HEK293 (cell line): Measurements from ENCODE around the gene GHDC.

Experiments used
- CTCF ChIA-PET: fragments of 350-600 bp; formaldehyde crosslinking; extraction: SDS; loops from one replicate; lab custom pipeline; 2021; ENCODE audit warnings: antibody characterized with exemption; lab: Yijun Ruan, JAX
- POLR2A ChIA-PET: fragments of 300-600 bp; formaldehyde crosslinking; extraction: SDS; loops from one replicate; lab custom pipeline; 2020; ENCODE audit warnings: antibody characterized with exemption, inconsistent platforms; lab: Yijun Ruan, JAX
- H3K27ac ChIP-seq: fragments of 200-500 bp; sonication (Bioruptor generic); 2 replicates; pipeline ENCODE4 v1.5.1; 2014; ENCODE audit warnings: low read depth, low read length, control low read depth, inconsistent platforms; ENCODE audit errors: extremely low read depth
- H3K36me3 ChIP-seq, 2 experiments: fragments of 200-500 bp in 1 of 2; sonication (Bioruptor generic) in 1 of 2; 1 replicate in 1 of 2; 2 replicates in 1 of 2; pipeline ENCODE4 v1.5.1; 2014 to 2017; ENCODE audit warnings: inconsistent platforms in 2 of 2, low read length in 2 of 2; ENCODE audit not compliant: control insufficient read depth in 2 of 2, insufficient read depth in 1 of 2
- H3K4me1 ChIP-seq: fragments of 200-500 bp; sonication (Bioruptor generic); 2 replicates; pipeline ENCODE4 v1.5.1; 2014; ENCODE audit warnings: mild to moderate bottlenecking, low read length, inconsistent platforms; ENCODE audit not compliant: control insufficient read depth, insufficient read depth
- H3K4me3 ChIP-seq: 2 replicates; pipeline ENCODE4 v1.5.1; 2011; ENCODE audit warnings: low read depth, mild to moderate bottlenecking, control low read depth, low read length, moderate library complexity
- H3K9me3 ChIP-seq: fragments of 200-500 bp; sonication (Bioruptor generic); 2 replicates; pipeline ENCODE4 v1.5.1; 2014; ENCODE audit warnings: low read depth, low read length, inconsistent platforms; ENCODE audit not compliant: control insufficient read depth, insufficient read depth
- REPIN1 ChIP-seq: fragments of 450-650 bp; formaldehyde crosslinking; IDR thresholded peaks from 2 replicates; pipeline ENCODE4 v1.5.1; 2017; ENCODE audit warnings: missing biosample characterization, missing genetic modification characterization, low read depth
- ZNF16 ChIP-seq: fragments of 450-650 bp; formaldehyde crosslinking; IDR thresholded peaks from 2 replicates; pipeline ENCODE4 v1.5.1; 2016; ENCODE audit warnings: low read depth, missing biosample characterization, missing genetic modification characterization
- ZNF184 ChIP-seq: fragments of 450-650 bp; IDR thresholded peaks from 2 replicates; pipeline ENCODE4 v1.5.1; 2018; ENCODE audit warnings: missing biosample characterization, mild to moderate bottlenecking, missing genetic modification characterization
- ZNF214 ChIP-seq: fragments of 450-650 bp; formaldehyde crosslinking; IDR thresholded peaks from 2 replicates; pipeline ENCODE4 v1.5.1; 2017; ENCODE audit warnings: missing biosample characterization, mild to moderate bottlenecking, missing genetic modification characterization, borderline replicate concordance
- ZNF404 ChIP-seq: fragments of 450-650 bp; formaldehyde crosslinking; IDR thresholded peaks from 2 replicates; pipeline ENCODE4 v1.5.1; 2017; ENCODE audit warnings: missing biosample characterization, missing genetic modification characterization
- ZNF560 ChIP-seq: fragments of 450-650 bp; formaldehyde crosslinking; IDR thresholded peaks from 2 replicates; pipeline ENCODE4 v1.5.1; 2017; ENCODE audit warnings: missing biosample characterization, missing genetic modification characterization, borderline replicate concordance
- ZNF596 ChIP-seq: fragments of 450-650 bp; IDR thresholded peaks from 2 replicates; pipeline ENCODE4 v1.5.0; 2018; ENCODE audit warnings: missing biosample characterization, mild to moderate bottlenecking, missing genetic modification characterization, moderate library complexity
- ZNF837 ChIP-seq: fragments of 450-650 bp; formaldehyde crosslinking; IDR thresholded peaks from 2 replicates; pipeline ENCODE4 v1.5.1; 2016; ENCODE audit warnings: missing biosample characterization, missing genetic modification characterization
- ZSCAN16 ChIP-seq: fragments of 450-650 bp; formaldehyde crosslinking; IDR thresholded peaks from 2 replicates; pipeline ENCODE4 v1.5.1; 2016; ENCODE audit warnings: missing biosample characterization, missing genetic modification characterization
- TF ChIP-seq, protein P1 (sequence below): fragments of 450-650 bp; formaldehyde crosslinking; IDR thresholded peaks from 2 replicates; pipeline ENCODE4 v1.5.1; 2016; ENCODE audit warnings: missing biosample characterization, missing genetic modification characterization, borderline replicate concordance
- TF ChIP-seq, protein P2 (sequence below): fragments of 450-650 bp; formaldehyde crosslinking; IDR thresholded peaks from 2 replicates; pipeline ENCODE4 v1.5.1; 2016; ENCODE audit warnings: missing biosample characterization, missing genetic modification characterization
- TF ChIP-seq, protein P3 (sequence below): fragments of 450-650 bp; formaldehyde crosslinking; IDR thresholded peaks from 2 replicates; pipeline ENCODE4; 2016; ENCODE audit warnings: missing biosample characterization, missing genetic modification characterization
- TF ChIP-seq, protein P4 (sequence below): fragments of 450-650 bp; formaldehyde crosslinking; IDR thresholded peaks from 2 replicates; pipeline ENCODE4 v1.5.1; 2016; ENCODE audit warnings: missing biosample characterization, missing genetic modification characterization, borderline replicate concordance

The GHDC gene

DNA sequence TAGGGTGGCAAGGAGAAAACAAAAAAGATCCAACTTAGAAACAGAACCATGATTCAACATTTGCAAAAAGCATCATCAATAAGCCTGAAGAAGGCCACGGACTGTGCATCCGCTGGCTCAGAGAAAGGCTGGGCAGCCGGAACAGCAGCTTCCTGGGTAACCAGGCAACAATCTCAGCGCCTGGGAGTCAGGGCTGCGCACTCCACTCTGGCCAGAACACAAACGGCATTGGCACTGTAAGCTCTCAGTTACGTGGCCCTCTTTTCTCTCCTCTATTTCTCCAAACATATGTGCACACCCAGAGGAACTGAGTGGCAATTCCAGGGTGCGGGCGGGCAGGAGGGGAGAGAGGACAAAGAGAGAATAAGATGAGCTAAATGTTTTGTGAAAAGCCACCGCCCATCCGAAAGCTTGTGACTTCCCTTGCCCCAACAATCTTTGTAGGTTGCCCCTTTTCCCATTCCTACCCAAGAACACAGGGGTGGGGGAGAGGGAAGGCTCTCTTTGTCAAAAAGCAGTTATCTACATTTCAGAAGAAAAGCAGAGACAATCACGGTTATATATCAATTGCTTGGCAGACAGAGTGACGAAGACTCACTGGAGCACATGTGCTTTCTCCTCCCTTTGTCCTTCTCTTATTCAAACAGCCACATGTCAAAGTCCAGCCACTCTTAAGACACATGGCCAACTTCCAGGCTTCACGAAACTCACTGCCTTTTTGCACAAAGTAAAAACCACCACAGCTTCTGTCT, 6.6 kb upstream of the GHDC start:
- no peak overlapping the region for H3K4me3 ChIP-seq
- CTCF ChIA-PET: interaction anchor here (0.7 to 1.3 kb wide), 3 partner anchors 20 to 207 kb away, joined by 3 to 5 read pairs (median 3); partner anchors contain the start of gene KCNH4
- H3K36me3 ChIP-seq: peaks cover 15 to 51% of the 10 kb centered on the region in 2 experiments
- no peaks in the 10 kb centered on the region for H3K9me3 ChIP-seq
- H3K4me1 ChIP-seq: no peaks in the 10 kb centered on the region
- POLR2A ChIA-PET: no interaction called here
- H3K27ac ChIP-seq: no peak overlapping the region
- no peak for TF ChIP-seq ZNF596 (tag by site-specific recombination)
- no peak for TF ChIP-seq ZNF837
- TF ChIP-seq, protein P1, sequence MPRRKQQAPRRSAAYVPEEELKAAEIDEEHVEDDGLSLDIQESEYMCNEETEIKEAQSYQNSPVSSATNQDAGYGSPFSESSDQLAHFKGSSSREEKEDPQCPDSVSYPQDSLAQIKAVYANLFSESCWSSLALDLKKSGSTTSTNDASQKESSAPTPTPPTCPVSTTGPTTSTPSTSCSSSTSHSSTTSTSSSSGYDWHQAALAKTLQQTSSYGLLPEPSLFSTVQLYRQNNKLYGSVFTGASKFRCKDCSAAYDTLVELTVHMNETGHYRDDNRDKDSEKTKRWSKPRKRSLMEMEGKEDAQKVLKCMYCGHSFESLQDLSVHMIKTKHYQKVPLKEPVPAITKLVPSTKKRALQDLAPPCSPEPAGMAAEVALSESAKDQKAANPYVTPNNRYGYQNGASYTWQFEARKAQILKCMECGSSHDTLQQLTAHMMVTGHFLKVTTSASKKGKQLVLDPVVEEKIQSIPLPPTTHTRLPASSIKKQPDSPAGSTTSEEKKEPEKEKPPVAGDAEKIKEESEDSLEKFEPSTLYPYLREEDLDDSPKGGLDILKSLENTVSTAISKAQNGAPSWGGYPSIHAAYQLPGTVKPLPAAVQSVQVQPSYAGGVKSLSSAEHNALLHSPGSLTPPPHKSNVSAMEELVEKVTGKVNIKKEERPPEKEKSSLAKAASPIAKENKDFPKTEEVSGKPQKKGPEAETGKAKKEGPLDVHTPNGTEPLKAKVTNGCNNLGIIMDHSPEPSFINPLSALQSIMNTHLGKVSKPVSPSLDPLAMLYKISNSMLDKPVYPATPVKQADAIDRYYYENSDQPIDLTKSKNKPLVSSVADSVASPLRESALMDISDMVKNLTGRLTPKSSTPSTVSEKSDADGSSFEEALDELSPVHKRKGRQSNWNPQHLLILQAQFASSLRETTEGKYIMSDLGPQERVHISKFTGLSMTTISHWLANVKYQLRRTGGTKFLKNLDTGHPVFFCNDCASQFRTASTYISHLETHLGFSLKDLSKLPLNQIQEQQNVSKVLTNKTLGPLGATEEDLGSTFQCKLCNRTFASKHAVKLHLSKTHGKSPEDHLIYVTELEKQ (tag by site-specific recombination): no peak
- no peak for TF ChIP-seq REPIN1
- TF ChIP-seq, protein P2, sequence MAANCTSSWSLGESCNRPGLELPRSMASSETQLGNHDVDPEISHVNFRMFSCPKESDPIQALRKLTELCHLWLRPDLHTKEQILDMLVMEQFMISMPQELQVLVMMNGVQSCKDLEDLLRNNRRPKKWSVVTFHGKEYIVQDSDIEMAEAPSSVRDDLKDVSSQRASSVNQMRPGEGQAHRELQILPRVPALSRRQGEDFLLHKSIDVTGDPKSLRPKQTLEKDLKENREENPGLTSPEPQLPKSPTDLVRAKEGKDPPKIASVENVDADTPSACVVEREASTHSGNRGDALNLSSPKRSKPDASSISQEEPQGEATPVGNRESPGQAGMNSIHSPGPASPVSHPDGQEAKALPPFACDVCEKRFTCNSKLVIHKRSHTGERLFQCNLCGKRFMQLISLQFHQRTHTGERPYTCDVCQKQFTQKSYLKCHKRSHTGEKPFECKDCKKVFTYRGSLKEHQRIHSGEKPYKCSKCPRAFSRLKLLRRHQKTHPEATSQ (tag by site-specific recombination): no peak
- no peak for TF ChIP-seq ZSCAN16 (tag by site-specific recombination)
- no peak for TF ChIP-seq ZNF184
- TF ChIP-seq ZNF214 (tag by site-specific recombination): no peak
- TF ChIP-seq, protein P3, sequence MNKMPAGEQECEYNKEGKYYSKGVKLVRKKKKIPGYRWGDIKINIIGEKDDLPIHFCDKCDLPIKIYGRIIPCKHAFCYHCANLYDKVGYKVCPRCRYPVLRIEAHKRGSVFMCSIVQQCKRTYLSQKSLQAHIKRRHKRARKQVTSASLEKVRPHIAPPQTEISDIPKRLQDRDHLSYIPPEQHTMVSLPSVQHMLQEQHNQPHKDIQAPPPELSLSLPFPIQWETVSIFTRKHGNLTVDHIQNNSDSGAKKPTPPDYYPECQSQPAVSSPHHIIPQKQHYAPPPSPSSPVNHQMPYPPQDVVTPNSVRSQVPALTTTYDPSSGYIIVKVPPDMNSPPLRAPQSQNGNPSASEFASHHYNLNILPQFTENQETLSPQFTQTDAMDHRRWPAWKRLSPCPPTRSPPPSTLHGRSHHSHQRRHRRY (tag by site-specific recombination): no peak
- no peak for TF ChIP-seq ZNF560
- TF ChIP-seq ZNF404 (tag by site-specific recombination): no peak
- TF ChIP-seq, protein P4, sequence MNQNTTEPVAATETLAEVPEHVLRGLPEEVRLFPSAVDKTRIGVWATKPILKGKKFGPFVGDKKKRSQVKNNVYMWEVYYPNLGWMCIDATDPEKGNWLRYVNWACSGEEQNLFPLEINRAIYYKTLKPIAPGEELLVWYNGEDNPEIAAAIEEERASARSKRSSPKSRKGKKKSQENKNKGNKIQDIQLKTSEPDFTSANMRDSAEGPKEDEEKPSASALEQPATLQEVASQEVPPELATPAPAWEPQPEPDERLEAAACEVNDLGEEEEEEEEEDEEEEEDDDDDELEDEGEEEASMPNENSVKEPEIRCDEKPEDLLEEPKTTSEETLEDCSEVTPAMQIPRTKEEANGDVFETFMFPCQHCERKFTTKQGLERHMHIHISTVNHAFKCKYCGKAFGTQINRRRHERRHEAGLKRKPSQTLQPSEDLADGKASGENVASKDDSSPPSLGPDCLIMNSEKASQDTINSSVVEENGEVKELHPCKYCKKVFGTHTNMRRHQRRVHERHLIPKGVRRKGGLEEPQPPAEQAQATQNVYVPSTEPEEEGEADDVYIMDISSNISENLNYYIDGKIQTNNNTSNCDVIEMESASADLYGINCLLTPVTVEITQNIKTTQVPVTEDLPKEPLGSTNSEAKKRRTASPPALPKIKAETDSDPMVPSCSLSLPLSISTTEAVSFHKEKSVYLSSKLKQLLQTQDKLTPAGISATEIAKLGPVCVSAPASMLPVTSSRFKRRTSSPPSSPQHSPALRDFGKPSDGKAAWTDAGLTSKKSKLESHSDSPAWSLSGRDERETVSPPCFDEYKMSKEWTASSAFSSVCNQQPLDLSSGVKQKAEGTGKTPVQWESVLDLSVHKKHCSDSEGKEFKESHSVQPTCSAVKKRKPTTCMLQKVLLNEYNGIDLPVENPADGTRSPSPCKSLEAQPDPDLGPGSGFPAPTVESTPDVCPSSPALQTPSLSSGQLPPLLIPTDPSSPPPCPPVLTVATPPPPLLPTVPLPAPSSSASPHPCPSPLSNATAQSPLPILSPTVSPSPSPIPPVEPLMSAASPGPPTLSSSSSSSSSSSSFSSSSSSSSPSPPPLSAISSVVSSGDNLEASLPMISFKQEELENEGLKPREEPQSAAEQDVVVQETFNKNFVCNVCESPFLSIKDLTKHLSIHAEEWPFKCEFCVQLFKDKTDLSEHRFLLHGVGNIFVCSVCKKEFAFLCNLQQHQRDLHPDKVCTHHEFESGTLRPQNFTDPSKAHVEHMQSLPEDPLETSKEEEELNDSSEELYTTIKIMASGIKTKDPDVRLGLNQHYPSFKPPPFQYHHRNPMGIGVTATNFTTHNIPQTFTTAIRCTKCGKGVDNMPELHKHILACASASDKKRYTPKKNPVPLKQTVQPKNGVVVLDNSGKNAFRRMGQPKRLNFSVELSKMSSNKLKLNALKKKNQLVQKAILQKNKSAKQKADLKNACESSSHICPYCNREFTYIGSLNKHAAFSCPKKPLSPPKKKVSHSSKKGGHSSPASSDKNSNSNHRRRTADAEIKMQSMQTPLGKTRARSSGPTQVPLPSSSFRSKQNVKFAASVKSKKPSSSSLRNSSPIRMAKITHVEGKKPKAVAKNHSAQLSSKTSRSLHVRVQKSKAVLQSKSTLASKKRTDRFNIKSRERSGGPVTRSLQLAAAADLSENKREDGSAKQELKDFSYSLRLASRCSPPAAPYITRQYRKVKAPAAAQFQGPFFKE (tag by site-specific recombination): no peak
- TF ChIP-seq ZNF16: no peak
